ENCODE data around the gene HADHA. TPM values are rescaled to one million over a fixed set of nuclear protein-coding genes. Genes with fewer than 3 reads are reported as not detected.

HADHA gene
- polyA plus RNA-seq, 1 donor (not counting 4 experiments of a cell fraction or from before 2014, with no cell fraction given): 150 TPM

GRCh38 chr2:26212011-26212410 lies 32.4 kb downstream of the HADHA start:
- H2AFZ ChIP-seq (ENCODE audit: control insufficient read depth, low read length): no peak overlapping the region
- H3K9me1 ChIP-seq (ENCODE audit: control insufficient read depth, extremely low read depth, insufficient read depth, low read length): no peaks in the 10 kb centered on the region
- no peaks in the 10 kb centered on the region for H3K79me2 ChIP-seq (ENCODE audit: control insufficient read depth, insufficient read depth, low read length)
- H3K27me3 ChIP-seq (ENCODE audit: control insufficient read depth, extremely low read depth, insufficient read depth, low read length): no peaks in the 10 kb centered on the region
- dilution Hi-C loops (cut with MboI; ENCODE audit: extremely low pct_ligation_motif_present, low sequenced_read_pairs): no loop called here
- TF ChIP-seq EZH2 (IDR thresholded peaks at IDR 0.05; ENCODE audit: low read length) (no peak), CTCF (optimal IDR thresholded peaks at IDR 0.05 in 1 of 3, IDR thresholded peaks at IDR 0.05 in 1 of 3, conservative IDR thresholded peaks at IDR 0.05 in 1 of 3; ENCODE audit: extremely low read depth in 1 of 3, insufficient read depth in 2 of 3, low read length in 3 of 3) (no peak)
- DNase-seq (ENCODE audit: low read depth, low spot score) (no peak), FAIRE-seq (no peak)
- H3K9me3 ChIP-seq (ENCODE audit: control insufficient read depth, low read depth, low read length): no peaks in the 10 kb centered on the region
- H3K4me2 ChIP-seq (ENCODE audit: control insufficient read depth, extremely low read depth, insufficient read depth, low read depth, low read length): no peak overlapping the region
- H4K20me1 ChIP-seq (ENCODE audit: control insufficient read depth, extremely low read depth, insufficient read depth, low read length): no peaks in the 10 kb centered on the region
- H3K4me1 ChIP-seq (ENCODE audit: control insufficient read depth, extremely low read depth, insufficient read depth, low read length): no peaks in the 10 kb centered on the region
- no peak overlapping the region for H3K4me3 ChIP-seq (ENCODE audit: control insufficient read depth in 2 of 3, extremely low read depth in 1 of 3, insufficient read depth in 2 of 3, low read depth in 1 of 3, low read length in 3 of 3)
- peaks cover 21 to 27% of the 10 kb centered on the region in 2 experiments for H3K36me3 ChIP-seq (ENCODE audit: control insufficient read depth in 2 of 2, extremely low read depth in 1 of 2, insufficient read depth in 2 of 2, low read length in 2 of 2)
- H3K9ac ChIP-seq (ENCODE audit: control insufficient read depth, extremely low read depth, insufficient read depth, low read length): no peak overlapping the region
- no peak overlapping the region for H3K27ac ChIP-seq (ENCODE audit: control insufficient read depth, insufficient read depth, low read length)

GRCh38 chr2:26203906-26204305 lies 40.5 kb downstream of the HADHA start:
- no peaks in the 10 kb centered on the region for H3K79me2 ChIP-seq (ENCODE audit: control insufficient read depth, insufficient read depth, low read length)
- peaks cover 22 to 26% of the 10 kb centered on the region in 2 experiments for H3K36me3 ChIP-seq (ENCODE audit: control insufficient read depth in 2 of 2, extremely low read depth in 1 of 2, insufficient read depth in 2 of 2, low read length in 2 of 2)
- dilution Hi-C loops (cut with MboI; ENCODE audit: extremely low pct_ligation_motif_present, low sequenced_read_pairs): no loop called here
- H3K9me3 ChIP-seq (ENCODE audit: control insufficient read depth, low read depth, low read length): no peaks in the 10 kb centered on the region
- no peaks in the 10 kb centered on the region for H3K9me1 ChIP-seq (ENCODE audit: control insufficient read depth, extremely low read depth, insufficient read depth, low read length)
- H3K27ac ChIP-seq (ENCODE audit: control insufficient read depth, insufficient read depth, low read length): no peak overlapping the region
- DNase-seq (ENCODE audit: low read depth, low spot score): no peak
- no peak overlapping the region for H2AFZ ChIP-seq (ENCODE audit: control insufficient read depth, low read length)
- no peaks in the 10 kb centered on the region for H3K27me3 ChIP-seq (ENCODE audit: control insufficient read depth, extremely low read depth, insufficient read depth, low read length)
- H4K20me1 ChIP-seq (ENCODE audit: control insufficient read depth, extremely low read depth, insufficient read depth, low read length): no peaks in the 10 kb centered on the region
- TF ChIP-seq CTCF (optimal IDR thresholded peaks at IDR 0.05 in 1 of 3, IDR thresholded peaks at IDR 0.05 in 1 of 3, conservative IDR thresholded peaks at IDR 0.05 in 1 of 3; ENCODE audit: extremely low read depth in 1 of 3, insufficient read depth in 2 of 3, low read length in 3 of 3) (no peak), EZH2 (IDR thresholded peaks at IDR 0.05; ENCODE audit: low read length) (no peak)
- H3K4me3 ChIP-seq (ENCODE audit: control insufficient read depth in 2 of 3, extremely low read depth in 1 of 3, insufficient read depth in 2 of 3, low read depth in 1 of 3, low read length in 3 of 3): no peak overlapping the region
- no peak overlapping the region for H3K4me2 ChIP-seq (ENCODE audit: control insufficient read depth, extremely low read depth, insufficient read depth, low read depth, low read length)
- FAIRE-seq: no peak
- H3K4me1 ChIP-seq (ENCODE audit: control insufficient read depth, extremely low read depth, insufficient read depth, low read length): no peaks in the 10 kb centered on the region
- no peak overlapping the region for H3K9ac ChIP-seq (ENCODE audit: control insufficient read depth, extremely low read depth, insufficient read depth, low read length)

Data from keratinocyte (primary cell).